Measurements from ENCODE around the gene HTR4.

DNA sequence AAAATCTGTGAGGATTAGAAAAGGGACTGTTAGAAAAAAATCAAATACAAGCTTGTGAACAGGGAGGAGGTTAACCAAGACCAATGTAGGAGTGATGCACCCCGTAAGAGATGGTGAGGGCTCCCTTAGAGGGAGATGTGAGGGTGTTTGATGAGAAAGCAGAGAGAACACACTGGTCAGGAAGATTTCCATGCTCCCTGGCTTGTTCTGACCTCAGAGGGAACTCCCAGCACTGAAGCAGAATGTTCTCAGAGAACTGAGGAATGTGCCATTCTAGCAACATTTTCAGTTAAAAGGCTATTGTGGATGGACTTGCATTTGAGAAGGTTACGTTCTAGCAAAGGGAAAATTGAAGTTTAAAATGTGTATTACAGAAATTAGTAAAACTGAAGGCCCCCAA, 110.6 kb downstream of the HTR4 start:
- no peak for TF ChIP-seq FOXK2 (IDR thresholded peaks at IDR 0.05)
- TF ChIP-seq FOXA1 (IDR thresholded peaks at IDR 0.05), result no peak
- TF ChIP-seq SUZ12 (IDR thresholded peaks at IDR 0.05), result no peak
- no peak for TF ChIP-seq HDGF (IDR thresholded peaks at IDR 0.05; ENCODE audit: borderline replicate concordance)
- TF ChIP-seq LEF1 (IDR thresholded peaks at IDR 0.05; ENCODE audit: borderline replicate concordance), result no peak

Measured in HEK293T (cell line).